SIG-M5 (cell line): Measurements from ENCODE around the gene ASXL2.

Source experiments
- DNase-seq: peaks from one replicate; lab custom pipeline; 2025; lab: John Stamatoyannopoulos, UW

Gene ASXL2

GRCh38 chr2:25799301-25799700 is 79.0 kb downstream of the ASXL2 start:
- no peak for DNase-seq

- DNase-seq = no peak
Observed at GRCh38 chr2:25797620-25798488, 80.4 kb downstream of the ASXL2 start.

- no peak for DNase-seq
Observed at GRCh38 chr2:25794544-25795276, 83.6 kb downstream of the ASXL2 start.

DNA sequence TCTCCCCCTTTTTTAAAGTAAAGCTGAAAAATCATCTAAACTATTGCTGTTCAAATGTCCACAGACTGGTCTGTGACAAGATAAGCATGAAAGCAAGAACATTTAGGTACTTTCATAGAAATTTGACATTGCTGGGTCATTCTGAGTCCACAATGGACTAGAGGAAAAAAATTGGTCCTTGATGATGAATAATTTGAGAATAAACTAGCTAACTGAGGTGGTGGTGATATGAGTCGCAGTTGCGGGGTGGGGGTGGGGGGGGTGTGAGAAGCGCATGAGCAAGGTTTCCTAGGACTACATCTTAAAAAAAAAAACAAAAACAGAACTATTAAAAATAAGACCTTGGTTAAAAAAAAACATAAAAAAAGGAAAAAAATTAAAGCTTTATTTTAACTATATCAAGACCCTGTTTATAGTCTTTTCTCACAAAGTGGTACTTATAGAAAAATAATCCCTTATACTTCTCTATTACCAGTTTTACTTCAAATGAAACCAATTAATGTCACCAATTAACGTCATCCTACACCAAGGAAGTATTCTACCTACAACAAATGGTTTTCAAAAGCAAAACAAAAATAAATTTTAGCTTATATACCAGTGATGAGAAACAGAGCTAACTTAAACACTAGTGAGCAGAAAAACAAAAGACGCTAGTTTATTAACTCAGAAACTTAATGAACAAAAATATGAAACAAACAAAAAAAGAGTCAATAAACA is 88.1 kb downstream of the ASXL2 start:
- no peak for DNase-seq

DNA sequence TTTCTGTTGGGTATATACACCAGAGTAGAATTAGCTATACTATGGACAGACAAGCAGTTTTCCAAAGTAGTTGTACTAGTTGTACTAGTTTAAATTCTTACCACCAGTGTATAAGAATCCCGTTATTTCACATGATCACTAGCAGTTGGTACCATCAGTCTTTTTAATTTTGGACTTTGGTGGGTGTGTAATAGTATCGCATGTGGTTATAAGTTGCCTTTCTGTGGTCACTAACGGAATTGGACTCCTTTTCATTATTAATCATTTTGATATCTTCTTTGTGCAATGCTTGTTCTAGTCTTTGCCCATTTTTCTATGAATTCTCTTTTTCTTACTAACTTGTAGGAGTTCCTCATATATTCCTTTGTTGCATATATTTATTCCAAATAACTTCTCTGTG is 89.8 kb downstream of the ASXL2 start:
- no peak for DNase-seq

DNA sequence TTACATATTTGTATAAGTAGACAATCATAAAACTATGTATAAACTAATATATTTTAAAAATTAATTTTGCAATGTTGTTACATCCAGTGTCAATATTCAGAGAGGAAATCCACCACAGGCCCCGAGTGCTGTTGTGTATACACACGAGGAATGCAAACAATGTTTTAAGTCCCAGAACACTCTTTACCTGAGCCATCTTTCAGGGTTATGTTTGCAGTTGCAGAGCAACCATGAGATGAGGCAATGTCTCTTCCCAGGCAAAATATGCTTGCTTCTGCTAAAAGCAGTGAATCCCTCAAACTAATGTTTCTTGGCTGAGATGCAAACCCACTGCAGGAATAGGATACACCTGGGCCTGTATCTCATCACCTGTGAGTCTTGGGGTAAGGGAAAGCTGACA is 91.3 kb downstream of the ASXL2 start:
- DNase-seq = no peak

DNA sequence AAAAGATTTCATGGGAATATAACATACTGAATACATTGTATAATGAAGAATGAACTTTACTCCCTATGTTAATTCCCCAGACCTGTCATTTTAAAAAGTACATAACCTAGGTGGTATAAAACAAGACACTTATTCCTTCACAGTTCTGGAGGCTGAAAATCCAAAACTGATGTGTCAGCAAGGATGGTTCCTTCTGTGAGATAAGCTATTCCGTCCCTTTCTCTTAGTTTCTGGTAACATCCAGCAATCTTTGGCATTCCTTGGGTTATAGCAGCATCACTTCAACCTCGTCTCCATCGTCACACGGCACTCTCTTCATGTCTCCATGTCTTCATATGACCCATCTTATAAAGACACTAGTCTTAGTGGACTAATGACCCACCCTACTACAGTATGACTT is 93.9 kb downstream of the ASXL2 start:
- DNase-seq = no peak

GRCh38 chr2:25777077-25777476 is 101.2 kb downstream of the ASXL2 start:
- DNase-seq = no peak

- no peak for DNase-seq
Observed at GRCh38 chr2:25772078-25772477, 106.2 kb downstream of the ASXL2 start.

- DNase-seq = no peak
Observed at GRCh38 chr2:25763575-25763974, 114.7 kb downstream of the ASXL2 start.

DNA sequence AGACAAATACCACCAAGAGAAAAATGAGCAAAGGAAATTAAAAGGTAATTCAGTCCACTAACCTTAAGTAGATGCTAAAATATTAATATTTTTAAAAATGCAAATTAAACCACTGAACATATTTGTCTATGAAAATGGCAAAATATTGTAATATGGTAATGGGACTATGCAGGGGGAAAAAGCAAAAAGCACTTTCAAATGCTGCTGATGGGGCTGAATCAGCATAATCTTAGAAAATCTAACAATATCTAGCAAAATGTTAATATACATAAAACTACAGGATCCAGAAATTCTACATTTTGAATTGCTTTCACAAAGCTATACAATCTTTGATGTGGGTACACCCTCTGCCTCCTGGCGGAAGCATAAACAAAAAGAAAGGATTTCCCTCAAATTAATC is 118.0 kb downstream of the ASXL2 start:
- DNase-seq = no peak

DNA sequence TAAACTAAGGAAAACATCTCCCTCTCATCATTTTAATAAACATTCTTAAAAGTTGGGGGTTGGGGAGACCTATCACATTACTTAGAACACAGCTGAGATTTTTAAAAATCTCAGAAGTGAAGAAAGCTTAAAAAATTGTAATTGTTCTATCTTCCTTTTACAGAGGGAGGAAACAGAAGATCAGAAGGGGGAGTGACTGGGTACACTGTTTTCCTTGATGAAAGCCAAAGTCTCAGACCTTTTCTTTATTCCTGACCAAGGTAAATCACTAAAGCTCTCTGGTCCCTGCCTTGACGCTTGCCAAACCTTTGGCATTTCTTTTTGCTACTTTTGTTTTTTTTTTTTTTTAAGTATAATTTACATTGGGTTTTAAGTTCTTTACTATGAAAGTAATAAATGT is 119.9 kb downstream of the ASXL2 start:
- DNase-seq = no peak

GRCh38 chr2:25757906-25758305 is 120.4 kb downstream of the ASXL2 start:
- no peak for DNase-seq

- peak; percentile 11 for DNase-seq
Observed at GRCh38 chr2:25756536-25756935, 121.8 kb downstream of the ASXL2 start.

DNA sequence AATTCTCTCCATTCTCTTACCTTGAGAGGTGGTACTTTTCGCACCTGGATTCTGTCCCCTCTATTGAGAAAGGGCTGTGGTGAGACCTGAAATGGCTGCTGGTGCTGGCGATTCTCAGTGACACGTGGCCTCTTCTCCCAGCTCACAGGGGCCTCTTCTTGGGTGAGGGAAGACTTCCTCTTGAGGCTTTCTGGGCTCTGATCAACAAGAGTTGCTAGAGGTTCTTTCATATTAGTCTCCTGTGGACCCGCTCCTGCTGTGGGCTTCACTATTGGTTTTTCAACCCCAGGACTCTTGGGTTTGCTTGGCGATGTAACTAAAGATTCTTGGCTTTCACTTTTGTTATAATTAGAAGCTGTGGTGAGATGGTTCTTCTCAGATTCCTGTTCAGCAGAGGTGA is 128.6 kb downstream of the ASXL2 start:
- no peak for DNase-seq

DNA sequence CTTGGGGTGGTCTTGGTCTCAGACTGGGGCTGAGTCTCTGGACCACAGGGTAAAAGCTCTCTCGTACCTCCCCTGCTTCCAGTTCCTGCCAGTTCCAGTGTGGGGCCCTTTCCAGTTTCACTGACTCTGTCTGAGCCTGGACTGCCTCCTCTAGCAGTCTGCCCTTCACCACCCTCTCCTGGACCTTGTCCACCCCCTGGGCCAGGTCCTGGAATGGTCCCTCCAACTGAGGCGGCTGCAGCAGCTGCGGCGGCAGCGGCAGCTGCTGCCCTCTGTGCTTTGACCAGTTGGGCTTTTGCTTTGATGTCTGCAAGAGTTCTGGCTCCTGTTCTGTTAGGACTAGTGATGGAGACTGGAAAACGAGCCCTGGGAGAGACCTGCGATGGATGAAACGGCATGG is 134.2 kb downstream of the ASXL2 start:
- DNase-seq = no peak

- DNase-seq = peak; percentile 75
Observed at GRCh38 chr2:25743132-25743830, 135.0 kb downstream of the ASXL2 start.

DNA sequence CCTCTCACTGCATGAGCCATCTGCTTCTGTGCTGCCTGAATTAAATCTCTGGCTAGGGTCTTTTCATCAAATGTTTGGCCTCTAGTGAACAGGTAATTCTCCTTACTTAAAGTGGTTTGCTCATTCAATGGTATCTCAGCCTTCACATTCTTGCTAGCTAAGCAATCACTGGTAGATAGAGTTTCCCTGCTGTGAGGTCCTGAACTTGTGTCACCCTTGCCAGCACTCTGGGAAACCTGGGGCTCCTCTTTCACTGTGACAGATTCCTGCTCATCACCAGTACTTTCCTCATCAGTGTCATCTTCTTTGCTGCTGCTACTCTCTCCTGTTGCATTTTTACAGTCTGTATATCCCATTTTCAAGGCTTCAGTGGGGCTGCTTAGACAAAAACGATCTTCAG is 135.8 kb downstream of the ASXL2 start:
- DNase-seq = no peak

GRCh38 chr2:25740810-25741381 is 137.4 kb downstream of the ASXL2 start:
- DNase-seq = peak; percentile 87

DNA sequence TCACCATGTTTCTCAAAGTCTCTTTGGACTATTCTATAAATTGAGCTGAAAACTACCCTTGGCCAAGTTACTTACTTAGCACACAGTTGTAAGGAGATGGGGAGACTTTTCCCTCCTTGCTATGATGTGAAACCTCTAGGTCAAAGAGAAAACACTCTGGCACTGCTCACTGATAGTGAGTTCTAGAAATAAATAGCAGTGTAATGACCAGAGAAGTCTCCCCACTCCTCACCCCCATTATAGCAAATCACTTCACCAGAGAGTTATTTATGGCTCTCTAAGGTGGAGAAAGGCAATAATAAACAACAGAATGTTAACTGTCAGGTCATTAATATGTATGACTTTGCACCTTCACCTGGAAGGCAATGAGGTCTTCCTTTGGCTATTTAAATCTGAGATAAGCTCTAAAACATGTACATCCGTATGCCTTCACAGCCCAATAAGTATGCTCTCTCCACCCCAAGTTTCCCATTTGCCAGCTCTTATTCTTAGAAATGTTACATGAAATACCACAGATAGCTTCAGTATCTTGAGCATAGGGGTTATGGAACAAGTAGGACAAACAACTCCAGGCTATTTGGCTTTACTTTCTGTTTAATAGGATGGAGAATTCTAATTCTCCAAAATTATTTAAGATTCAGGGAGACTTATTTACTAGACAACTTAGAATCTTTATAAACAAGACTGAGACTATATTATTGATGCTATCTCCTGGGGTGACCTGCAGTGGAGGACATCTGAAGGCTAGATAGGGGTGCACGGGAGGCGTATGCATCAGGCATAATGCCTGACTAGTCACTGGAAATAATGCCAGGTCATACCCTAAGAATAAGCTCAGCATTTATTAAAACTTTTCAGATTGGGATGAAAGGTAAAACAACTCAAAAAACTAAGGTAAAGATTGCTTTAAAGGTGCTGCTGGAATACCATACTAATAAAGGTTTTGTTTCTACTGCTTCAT is 139.6 kb downstream of the ASXL2 start:
- DNase-seq = no peak
